ENCODE data around the gene OLFM3.

Gene OLFM3

DNA sequence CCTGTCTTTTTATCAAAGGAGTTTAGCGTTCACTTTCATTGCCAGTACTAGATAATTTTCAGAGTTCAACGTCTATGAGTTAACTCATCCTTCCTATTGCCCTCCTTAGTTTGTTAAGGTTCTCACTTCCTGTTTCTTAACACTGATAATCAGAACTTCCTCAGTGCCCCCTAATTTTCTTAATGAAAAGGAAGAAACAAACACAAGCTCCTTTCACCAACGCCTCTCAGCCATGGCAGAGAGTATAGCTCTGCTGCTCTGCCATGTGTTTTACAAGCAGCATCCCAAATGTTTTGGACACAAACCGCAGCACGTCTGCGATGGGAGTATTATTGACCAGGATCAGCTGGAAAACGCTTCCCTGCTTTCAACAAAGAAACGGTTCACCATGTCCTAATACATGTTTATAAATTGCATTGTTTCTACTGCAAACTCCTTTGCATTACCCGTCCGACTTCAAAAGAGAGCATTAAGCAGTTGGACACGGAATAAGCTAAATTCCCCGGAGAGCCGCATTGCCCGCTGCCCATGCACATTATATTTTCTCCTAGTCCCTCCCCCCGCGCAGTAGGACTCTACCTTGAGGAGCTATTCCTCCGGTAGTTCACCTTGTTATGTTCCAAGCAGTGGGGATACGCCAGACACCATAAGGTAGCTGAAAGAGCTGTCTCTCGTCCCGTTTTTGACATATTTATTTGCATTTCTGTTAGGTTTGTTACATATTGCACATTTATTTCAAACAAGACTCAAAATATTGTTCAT is 561 bp downstream of the OLFM3 start:
- TF ChIP-seq, protein P1, sequence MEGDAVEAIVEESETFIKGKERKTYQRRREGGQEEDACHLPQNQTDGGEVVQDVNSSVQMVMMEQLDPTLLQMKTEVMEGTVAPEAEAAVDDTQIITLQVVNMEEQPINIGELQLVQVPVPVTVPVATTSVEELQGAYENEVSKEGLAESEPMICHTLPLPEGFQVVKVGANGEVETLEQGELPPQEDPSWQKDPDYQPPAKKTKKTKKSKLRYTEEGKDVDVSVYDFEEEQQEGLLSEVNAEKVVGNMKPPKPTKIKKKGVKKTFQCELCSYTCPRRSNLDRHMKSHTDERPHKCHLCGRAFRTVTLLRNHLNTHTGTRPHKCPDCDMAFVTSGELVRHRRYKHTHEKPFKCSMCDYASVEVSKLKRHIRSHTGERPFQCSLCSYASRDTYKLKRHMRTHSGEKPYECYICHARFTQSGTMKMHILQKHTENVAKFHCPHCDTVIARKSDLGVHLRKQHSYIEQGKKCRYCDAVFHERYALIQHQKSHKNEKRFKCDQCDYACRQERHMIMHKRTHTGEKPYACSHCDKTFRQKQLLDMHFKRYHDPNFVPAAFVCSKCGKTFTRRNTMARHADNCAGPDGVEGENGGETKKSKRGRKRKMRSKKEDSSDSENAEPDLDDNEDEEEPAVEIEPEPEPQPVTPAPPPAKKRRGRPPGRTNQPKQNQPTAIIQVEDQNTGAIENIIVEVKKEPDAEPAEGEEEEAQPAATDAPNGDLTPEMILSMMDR (conservative IDR thresholded peaks at IDR 0.05; ENCODE audit: control insufficient read depth, insufficient read depth, low read depth, low read length), result no peak
- H3K4me3 ChIP-seq (ENCODE audit: control insufficient read depth, low read depth, low read length), result no peak overlapping the region
- DNase-seq (ENCODE audit: low read depth), result no peak

DNA sequence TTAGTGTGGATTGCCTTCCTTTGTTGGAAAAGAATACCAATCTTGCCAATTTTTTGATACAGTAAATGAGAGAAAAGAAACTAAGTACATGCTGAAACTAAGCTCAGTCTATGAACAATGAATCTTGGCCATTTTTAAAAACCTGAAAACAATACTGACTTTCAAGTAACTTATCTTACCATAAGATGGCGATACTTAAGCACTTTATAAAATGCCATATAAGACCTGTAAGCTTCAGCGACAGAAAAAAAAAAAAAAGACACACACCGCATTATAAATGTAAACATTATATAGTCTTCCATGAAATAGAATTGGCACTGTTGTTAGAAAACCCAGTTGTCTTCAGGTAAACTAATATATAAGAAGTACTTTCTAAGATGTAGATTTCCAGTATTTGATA is 3.0 kb downstream of the OLFM3 start:
- TF ChIP-seq, protein P1 (conservative IDR thresholded peaks at IDR 0.05; ENCODE audit: control insufficient read depth, insufficient read depth, low read depth, low read length), result no peak
- DNase-seq (ENCODE audit: low read depth), result peak; percentile 0
- H3K4me3 ChIP-seq (ENCODE audit: control insufficient read depth, low read depth, low read length), result no peak overlapping the region

DNA sequence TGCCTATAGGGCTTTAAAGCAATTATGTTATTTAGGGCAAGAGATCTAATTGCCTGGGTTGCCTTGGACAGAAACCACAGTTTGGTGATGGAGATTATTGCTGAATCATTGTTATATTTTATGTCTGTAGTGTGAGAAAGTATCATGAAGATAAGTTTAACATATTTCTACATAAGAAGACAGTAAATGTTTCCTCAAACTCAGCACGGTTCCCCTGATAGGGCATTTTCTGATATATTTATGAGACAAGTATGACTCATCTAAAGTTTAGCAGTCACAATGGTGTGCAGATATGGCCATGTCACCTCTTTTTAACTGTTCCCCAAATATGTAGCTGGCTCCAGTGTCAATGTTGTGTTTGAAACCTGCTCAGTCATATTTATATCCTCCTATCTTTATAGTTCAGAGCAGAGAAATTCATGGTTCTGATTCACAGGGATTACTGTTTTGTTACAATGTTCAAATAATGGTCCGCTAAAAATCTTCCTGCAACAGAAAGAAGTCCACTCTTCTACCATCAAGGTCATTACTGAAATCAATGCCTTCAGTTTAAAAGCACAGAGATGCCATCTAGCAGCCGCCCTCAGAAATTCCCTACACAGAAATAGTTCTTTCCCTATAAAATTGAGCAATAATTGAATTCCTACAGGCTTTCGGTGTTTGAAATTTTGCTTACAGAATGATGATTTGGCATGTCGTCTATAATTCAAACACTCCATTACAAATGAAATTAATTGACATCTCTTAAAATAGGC is 3.7 kb downstream of the OLFM3 start:
- DNase-seq (ENCODE audit: low read depth), result no peak
- TF ChIP-seq, protein P1 (conservative IDR thresholded peaks at IDR 0.05; ENCODE audit: control insufficient read depth, insufficient read depth, low read depth, low read length), result no peak
- H3K4me3 ChIP-seq (ENCODE audit: control insufficient read depth, low read depth, low read length), result no peak overlapping the region

DNA sequence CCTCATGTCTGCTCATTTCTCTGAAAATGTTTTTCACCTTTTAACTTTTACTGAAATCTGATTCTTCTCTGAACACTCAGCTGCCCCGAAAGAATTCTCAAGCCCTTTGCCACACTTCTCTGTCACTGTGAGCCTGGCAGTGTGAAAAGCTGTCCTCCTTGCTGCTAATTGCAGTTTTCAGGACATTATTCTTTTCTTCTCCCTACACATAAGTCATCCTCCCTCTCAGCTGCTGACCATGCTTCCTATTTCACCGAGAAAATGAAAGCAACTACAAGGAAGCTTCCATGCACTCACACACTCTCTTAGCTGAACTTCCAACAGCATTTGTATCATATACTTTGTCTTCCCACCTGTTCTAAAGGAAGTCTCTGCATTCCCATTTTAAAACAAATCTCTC is 15.8 kb downstream of the OLFM3 start:
- DNase-seq (ENCODE audit: low read depth), result no peak
- H3K4me3 ChIP-seq (ENCODE audit: control insufficient read depth, low read depth, low read length), result no peak overlapping the region
- TF ChIP-seq, protein P1 (conservative IDR thresholded peaks at IDR 0.05; ENCODE audit: control insufficient read depth, insufficient read depth, low read depth, low read length), result no peak

DNA sequence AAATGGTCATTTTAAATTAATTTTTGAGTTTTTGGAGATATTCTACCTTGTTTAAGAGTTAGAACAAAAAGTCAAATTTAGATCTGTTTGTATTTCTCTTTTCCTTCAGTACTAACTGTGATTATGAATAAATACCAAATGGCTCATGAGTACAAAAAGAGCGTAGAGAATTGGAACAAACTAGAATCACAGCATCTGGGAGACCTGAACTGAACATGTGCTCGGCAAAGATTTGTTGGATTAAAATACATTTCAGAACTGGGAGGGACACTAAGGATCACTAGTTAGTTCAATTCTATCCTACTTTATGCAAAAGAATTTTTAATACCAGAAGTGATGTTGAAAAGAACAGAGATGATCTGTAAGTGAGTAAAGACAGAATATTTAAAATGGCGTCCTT is 19.5 kb downstream of the OLFM3 start:
- TF ChIP-seq, protein P1 (conservative IDR thresholded peaks at IDR 0.05; ENCODE audit: control insufficient read depth, insufficient read depth, low read depth, low read length), result no peak
- DNase-seq (ENCODE audit: low read depth), result no peak
- no peak overlapping the region for H3K4me3 ChIP-seq (ENCODE audit: control insufficient read depth, low read depth, low read length)

DNA sequence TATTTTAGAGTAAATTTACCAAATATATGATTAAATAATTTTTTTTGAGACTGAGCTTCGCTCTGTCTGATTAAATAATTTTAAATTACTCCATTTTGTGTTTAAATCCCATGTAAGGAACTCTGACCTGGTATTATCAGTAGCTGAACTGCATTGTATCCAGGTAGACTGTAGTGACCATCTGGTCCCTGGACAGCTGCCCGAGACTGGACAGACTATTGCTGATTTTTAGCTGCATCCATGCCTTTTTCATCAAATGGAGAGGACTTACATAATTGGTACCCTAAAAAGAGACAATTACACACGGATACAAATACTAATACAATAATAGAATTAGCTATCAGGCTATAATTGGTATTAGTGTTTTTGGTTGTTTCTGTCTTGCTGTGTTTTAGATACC is 20.6 kb downstream of the OLFM3 start:
- H3K4me3 ChIP-seq (ENCODE audit: control insufficient read depth, low read depth, low read length), result no peak overlapping the region
- no peak for DNase-seq (ENCODE audit: low read depth)
- TF ChIP-seq, protein P1 (conservative IDR thresholded peaks at IDR 0.05; ENCODE audit: control insufficient read depth, insufficient read depth, low read depth, low read length), result no peak
